Measurements from ENCODE around the gene PPP1R2.

Gene PPP1R2

GRCh38 chr3:195526492-195526891 lies 16.6 kb downstream of the PPP1R2 start:
- Histone ChIP-seq H3K36me3 (ENCODE audit: control insufficient read depth in 2 of 2, insufficient read depth in 1 of 2, low read length in 2 of 2) (peaks cover 0 to 25% of the 10 kb centered on the region in 2 experiments; a peak in 2 of 3 replicates), H3K9me3 (ENCODE audit: control insufficient read depth, insufficient read depth, low read depth, low read length) (no peaks in the 10 kb centered on the region), H3K4me1 (ENCODE audit: control insufficient read depth, insufficient read depth, low read length) (no peaks in the 10 kb centered on the region), H3K27ac (ENCODE audit: extremely low read depth, low read depth, low read length) (no peak overlapping the region), H3K4me3 (ENCODE audit: low read depth, low read length) (no peak overlapping the region)
- TF ChIP-seq HOXD13 (CRISPR knock-in tag; IDR thresholded peaks at IDR 0.05; ENCODE audit: borderline replicate concordance) (no peak), ZNF571 (tag by site-specific recombination; IDR thresholded peaks at IDR 0.05) (no peak), ZNF600 (tag by site-specific recombination; IDR thresholded peaks at IDR 0.05) (no peak), ZBTB8A (tag by site-specific recombination; IDR thresholded peaks at IDR 0.05) (no peak), ZNF114 (tag by site-specific recombination; IDR thresholded peaks at IDR 0.05) (no peak), GFI1B (tag by site-specific recombination; IDR thresholded peaks at IDR 0.05) (no peak), ZNF266 (tag by site-specific recombination; IDR thresholded peaks at IDR 0.05; ENCODE audit: low read depth) (no peak), ZFHX2 (tag by site-specific recombination; conservative IDR thresholded peaks at IDR 0.05) (no peak), ZSCAN18 (tag by site-specific recombination; IDR thresholded peaks at IDR 0.05) (no peak), ZNF518A (tag by site-specific recombination; conservative IDR thresholded peaks at IDR 0.05; ENCODE audit: low read depth) (no peak), ZSCAN23 (tag by site-specific recombination; IDR thresholded peaks at IDR 0.05) (no peak)
- CTCF ChIA-PET = interaction anchor here (0.8 kb wide), 1 partner anchor 844 kb away, joined by 4 read pairs; no protein-coding TSS in a partner anchor
- POLR2A ChIA-PET = no interaction called here

- Histone ChIP-seq H3K27ac (ENCODE audit: extremely low read depth, low read depth, low read length) (no peak overlapping the region), H3K9me3 (ENCODE audit: control insufficient read depth, insufficient read depth, low read depth, low read length) (no peaks in the 10 kb centered on the region), H3K4me1 (ENCODE audit: control insufficient read depth, insufficient read depth, low read length) (no peaks in the 10 kb centered on the region), H3K4me3 (ENCODE audit: low read depth, low read length) (no peak overlapping the region), H3K36me3 (ENCODE audit: control insufficient read depth in 2 of 2, insufficient read depth in 1 of 2, low read length in 2 of 2) (peaks cover 0 to 22% of the 10 kb centered on the region in 2 experiments; a peak in 2 of 3 replicates)
- POLR2A ChIA-PET = interaction anchor here (1.5 kb wide), 1 partner anchor 253 kb away, joined by 4 read pairs; the partner anchor contains the start of gene XXYLT1
- CTCF ChIA-PET = interaction anchor here (7.0 kb wide), 1 partner anchor 254 kb away, joined by 92 read pairs; the partner anchor contains the start of gene XXYLT1
- TF ChIP-seq GFI1B (tag by site-specific recombination; IDR thresholded peaks at IDR 0.05) = no peak
- no peak for TF ChIP-seq YY1 (tag by site-specific recombination; IDR thresholded peaks at IDR 0.05)
- no peak for TF ChIP-seq HOXD13 (CRISPR knock-in tag; IDR thresholded peaks at IDR 0.05; ENCODE audit: borderline replicate concordance)
- no peak for TF ChIP-seq ZBTB49 (tag by site-specific recombination; IDR thresholded peaks at IDR 0.05; ENCODE audit: low read depth)
- TF ChIP-seq ZNF558 (tag by site-specific recombination; IDR thresholded peaks at IDR 0.05) = no peak
- no peak for TF ChIP-seq ZNF248 (tag by site-specific recombination; IDR thresholded peaks at IDR 0.05)
- no peak for TF ChIP-seq MZF1 (tag by site-specific recombination; IDR thresholded peaks at IDR 0.05; ENCODE audit: borderline replicate concordance)
- no peak for TF ChIP-seq ZNF169 (tag by site-specific recombination; IDR thresholded peaks at IDR 0.05)
- no peak for TF ChIP-seq ZNF121 (tag by site-specific recombination; IDR thresholded peaks at IDR 0.05)
- TF ChIP-seq ZNF600 (tag by site-specific recombination; IDR thresholded peaks at IDR 0.05) = no peak
- TF ChIP-seq ZFP69B (tag by site-specific recombination; IDR thresholded peaks at IDR 0.05) = no peak
- TF ChIP-seq SCRT1 (tag by site-specific recombination; IDR thresholded peaks at IDR 0.05; ENCODE audit: borderline replicate concordance) = no peak
- no peak for TF ChIP-seq ZNF132 (tag by site-specific recombination; IDR thresholded peaks at IDR 0.05; ENCODE audit: borderline replicate concordance)
- TF ChIP-seq ZNF623 (tag by site-specific recombination; IDR thresholded peaks at IDR 0.05) = no peak
Observed at GRCh38 chr3:195524171-195524896, 18.8 kb downstream of the PPP1R2 start.
